ENCODE data around the gene PNPLA7. TPM values are rescaled to one million over a fixed set of nuclear protein-coding genes. Genes with fewer than 3 reads are reported as not detected.

The PNPLA7 gene
- total and polyA plus RNA-seq, 12 donors = 0.83 to 22.6 (median 9.4) TPM

DNA sequence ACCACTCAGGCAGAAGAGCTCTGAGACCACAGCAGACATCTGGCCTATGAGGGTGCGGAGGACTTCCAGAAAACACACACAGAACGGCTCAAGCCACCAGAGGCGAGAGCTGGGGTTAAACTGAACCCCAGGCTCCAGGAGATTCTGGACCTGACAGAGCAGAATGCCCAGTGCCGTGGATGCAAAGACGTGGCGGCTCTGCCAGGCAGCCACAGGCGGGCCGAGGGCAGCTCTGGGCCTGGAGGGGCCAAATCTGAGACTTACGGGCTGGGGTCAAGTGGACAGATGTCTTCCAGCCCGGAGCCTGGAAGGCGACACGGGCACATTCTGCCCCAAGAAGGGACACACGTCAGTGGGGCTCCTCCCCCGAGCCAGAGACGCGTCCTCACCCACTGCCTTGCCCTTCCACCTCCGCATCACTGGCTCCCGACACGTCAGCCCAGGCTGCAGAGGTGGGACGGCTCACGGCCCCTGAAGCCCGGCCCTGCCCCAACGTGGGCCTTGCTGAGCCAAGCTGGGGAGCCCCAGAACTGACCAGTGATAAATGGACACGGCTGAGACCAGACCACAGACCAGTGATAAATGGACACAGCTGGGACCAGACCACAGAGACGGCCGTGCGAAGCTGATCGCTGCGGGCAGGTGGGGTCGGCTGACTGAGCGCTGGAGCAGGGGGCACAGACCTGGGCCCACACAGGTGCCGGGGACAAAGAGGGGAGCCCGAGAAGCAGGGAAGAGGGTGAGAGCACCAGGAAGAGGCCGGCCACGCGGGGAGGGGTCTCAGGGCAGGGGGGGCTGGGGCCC, 50.1 kb downstream of the PNPLA7 start:
- Histone ChIP-seq H3K4me3 (no peak overlapping the region), H3K27me3 (no peaks in the 10 kb centered on the region), H3K27ac (no peak overlapping the region), H3K4me1 (no peaks in the 10 kb centered on the region), H3K9me3 (no peaks in the 10 kb centered on the region), H3K36me3 (peaks cover 0 to 38% (median 0%) of the 10 kb centered on the region in 9 donors)
- WGBS, 2 donors = 93 to 94% methylated on average over 36 of the region's 36 CpGs
- intact Hi-C loops (cut with DNase I) = no loop called here
- TF ChIP-seq, protein P1, sequence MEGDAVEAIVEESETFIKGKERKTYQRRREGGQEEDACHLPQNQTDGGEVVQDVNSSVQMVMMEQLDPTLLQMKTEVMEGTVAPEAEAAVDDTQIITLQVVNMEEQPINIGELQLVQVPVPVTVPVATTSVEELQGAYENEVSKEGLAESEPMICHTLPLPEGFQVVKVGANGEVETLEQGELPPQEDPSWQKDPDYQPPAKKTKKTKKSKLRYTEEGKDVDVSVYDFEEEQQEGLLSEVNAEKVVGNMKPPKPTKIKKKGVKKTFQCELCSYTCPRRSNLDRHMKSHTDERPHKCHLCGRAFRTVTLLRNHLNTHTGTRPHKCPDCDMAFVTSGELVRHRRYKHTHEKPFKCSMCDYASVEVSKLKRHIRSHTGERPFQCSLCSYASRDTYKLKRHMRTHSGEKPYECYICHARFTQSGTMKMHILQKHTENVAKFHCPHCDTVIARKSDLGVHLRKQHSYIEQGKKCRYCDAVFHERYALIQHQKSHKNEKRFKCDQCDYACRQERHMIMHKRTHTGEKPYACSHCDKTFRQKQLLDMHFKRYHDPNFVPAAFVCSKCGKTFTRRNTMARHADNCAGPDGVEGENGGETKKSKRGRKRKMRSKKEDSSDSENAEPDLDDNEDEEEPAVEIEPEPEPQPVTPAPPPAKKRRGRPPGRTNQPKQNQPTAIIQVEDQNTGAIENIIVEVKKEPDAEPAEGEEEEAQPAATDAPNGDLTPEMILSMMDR (IDR thresholded peaks at IDR 0.05) = no peak
- DNase-seq (no peak), ATAC-seq (no peak)

DNA sequence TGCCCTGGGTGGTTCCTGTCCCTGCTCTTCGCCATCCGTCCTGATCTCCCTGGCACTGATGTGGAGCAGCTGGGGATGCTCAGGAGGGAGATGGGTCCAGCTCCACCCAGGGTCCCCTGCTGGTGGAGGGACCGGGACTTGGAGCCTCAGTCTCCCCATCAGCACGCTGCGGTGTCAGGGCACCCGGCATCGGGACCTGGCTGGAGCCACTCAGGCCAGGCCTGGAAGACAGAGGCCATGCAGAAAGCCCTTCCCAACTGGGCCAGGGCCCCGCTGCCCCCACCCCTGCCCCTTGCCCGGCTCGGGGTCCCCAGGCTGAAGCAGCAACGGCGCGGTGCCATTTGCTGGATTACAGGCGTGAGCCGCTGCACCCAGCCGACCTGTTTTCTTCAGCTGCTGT, 50.8 kb downstream of the PNPLA7 start:
- peaks cover 0 to 38% (median 0%) of the 10 kb centered on the region in 9 donors for H3K36me3 ChIP-seq

DNA sequence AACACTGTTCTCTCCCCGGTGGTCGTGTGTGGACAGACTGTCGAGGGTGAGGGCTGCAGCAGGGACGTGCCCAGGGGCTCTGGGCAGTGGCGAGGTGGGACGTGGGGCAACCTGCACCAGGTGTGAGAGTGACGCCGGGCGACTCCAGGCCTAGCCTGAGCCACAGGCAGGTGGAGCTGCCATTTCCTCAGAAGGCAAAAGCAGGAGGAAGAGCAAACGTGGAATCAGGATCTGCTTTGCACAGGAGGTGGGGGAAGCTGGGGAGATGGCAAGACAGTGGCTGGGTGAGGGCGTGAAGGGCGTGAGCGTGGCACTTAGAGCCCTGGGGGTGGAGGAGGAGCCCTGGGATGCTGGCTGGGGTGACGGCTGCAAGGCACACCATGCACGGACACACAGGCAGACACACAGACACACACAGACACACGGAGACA, 51.5 kb downstream of the PNPLA7 start:
- ATAC-seq (no peak), DNase-seq (no peak)
- no peak overlapping the region for H3K4me3 ChIP-seq
- H3K27ac ChIP-seq = no peak overlapping the region
- WGBS, 2 donors = 91 to 96% methylated on average over 16 of the region's 16 CpGs
- TF ChIP-seq, protein P1 (IDR thresholded peaks at IDR 0.05) = no peak
- intact Hi-C loops (cut with DNase I) = no loop called here
- no peaks in the 10 kb centered on the region for H3K9me3 ChIP-seq
- H3K4me1 ChIP-seq = peaks cover 0 to 7% (median 0%) of the 10 kb centered on the region in 9 donors
- no peaks in the 10 kb centered on the region for H3K27me3 ChIP-seq
- H3K36me3 ChIP-seq = peaks cover 0 to 38% (median 0%) of the 10 kb centered on the region in 9 donors

More for the DNA sequence above, 50.8 kb downstream of the PNPLA7 start:
- no peak overlapping the region for H3K27ac ChIP-seq
- peaks cover 0 to under 1% (median 0%) of the 10 kb centered on the region in 9 donors for H3K4me1 ChIP-seq
- WGBS, 2 donors = 93 to 95% methylated on average over 16 of the region's 16 CpGs
- no peaks in the 10 kb centered on the region for H3K9me3 ChIP-seq
- TF ChIP-seq, protein P1 (IDR thresholded peaks at IDR 0.05) = no peak
- DNase-seq (no peak), ATAC-seq (no peak)
- no peaks in the 10 kb centered on the region for H3K27me3 ChIP-seq
- intact Hi-C loops (cut with DNase I) = no loop called here
- no peak overlapping the region for H3K4me3 ChIP-seq

DNA sequence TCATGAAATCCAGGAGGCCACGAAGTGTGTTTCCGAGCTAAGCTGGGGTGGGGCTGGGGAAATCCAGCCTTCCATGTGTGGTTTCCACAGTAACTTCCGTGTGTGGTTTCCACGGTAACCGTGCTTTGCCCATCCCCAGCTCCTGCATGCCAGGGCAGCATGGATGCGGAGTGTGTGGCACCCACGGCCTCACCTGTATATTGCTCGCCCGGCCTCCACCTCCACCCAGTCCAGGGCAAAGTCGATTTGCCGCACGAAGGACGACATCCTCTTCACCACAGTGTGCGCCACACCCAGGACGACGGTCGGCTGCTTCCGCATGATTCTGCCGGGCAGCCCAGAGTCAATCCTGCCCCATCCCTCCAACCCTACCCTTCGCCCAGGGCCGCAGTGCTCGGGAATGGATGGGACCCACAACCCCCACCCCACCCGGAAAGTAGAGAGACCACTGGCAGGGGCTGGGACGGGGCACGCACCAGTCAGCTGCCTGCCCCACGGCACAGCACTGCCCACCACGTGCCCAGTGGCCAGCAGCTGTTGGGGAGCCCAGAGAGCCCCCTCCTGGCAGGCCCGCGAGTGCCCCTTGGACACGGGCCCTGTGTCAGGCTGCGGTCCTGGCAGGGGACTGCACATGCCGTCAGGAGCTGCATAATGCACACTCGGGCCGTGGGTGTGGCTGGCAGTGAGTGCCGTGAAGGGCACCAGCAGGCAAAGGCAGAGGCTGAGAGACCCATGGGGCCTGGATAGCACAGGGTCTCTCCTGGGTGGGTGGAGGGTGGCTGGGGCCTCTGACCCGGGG, 52.1 kb downstream of the PNPLA7 start:
- DNase-seq = no peak
- H3K27me3 ChIP-seq = no peaks in the 10 kb centered on the region
- no peak overlapping the region for H3K27ac ChIP-seq
- no peak for ATAC-seq
- peaks cover 0 to 10% (median 0%) of the 10 kb centered on the region in 9 donors for H3K4me1 ChIP-seq
- intact Hi-C loops (cut with DNase I) = no loop called here
- WGBS, 2 donors = 88 to 91% methylated on average over 36 of the region's 36 CpGs
- H3K9me3 ChIP-seq = no peaks in the 10 kb centered on the region
- TF ChIP-seq, protein P1 (IDR thresholded peaks at IDR 0.05) = no peak
- H3K36me3 ChIP-seq = peaks cover 0 to 38% (median 0%) of the 10 kb centered on the region in 9 donors
- H3K4me3 ChIP-seq = no peak overlapping the region

All from heart right ventricle (tissue), 16 donors.